ENCODE measurements around the gene LRBA. TPM values are rescaled to one million over a fixed set of nuclear protein-coding genes. Genes with fewer than 3 reads are reported as not detected.

The LRBA gene
- total RNA-seq, 2 donors from 2014 or later, result 37.7 to 70.5 TPM

GRCh38 chr4:150501009-150501727, 513.9 kb downstream of the LRBA start:
- Mint-ChIP-seq H3K4me1 (ENCODE audit: low read depth in 2 of 2) (peaks cover 16 to 17% of the 10 kb centered on the region in 2 donors), H3K36me3 (peaks cover 15% of the 10 kb centered on the region), H3K27me3 (no peaks in the 10 kb centered on the region), H3K9me3 (peaks cover 4% of the 10 kb centered on the region), H3K27ac (peak overlapping the region in 1 of 2 donors; percentile 65), H3K4me3 (no peak overlapping the region)
- ATAC-seq (peak; percentile 80 to 82), DNase-seq (ENCODE audit: low spot score) (no peak)

- ATAC-seq (no peak), DNase-seq (ENCODE audit: low spot score) (no peak)
- H3K27ac Mint-ChIP-seq, result no peak overlapping the region
- H3K36me3 Mint-ChIP-seq, result no peaks in the 10 kb centered on the region
- H3K4me1 Mint-ChIP-seq (ENCODE audit: low read depth in 2 of 2), result peaks cover 6 to 11% of the 10 kb centered on the region in 2 donors
- no peaks in the 10 kb centered on the region for H3K27me3 Mint-ChIP-seq
- H3K9me3 Mint-ChIP-seq, result no peaks in the 10 kb centered on the region
- H3K4me3 Mint-ChIP-seq, result no peak overlapping the region
Measured at GRCh38 chr4:150497612-150498011, 517.5 kb downstream of the LRBA start.

GRCh38 chr4:150495550-150495949, 519.5 kb downstream of the LRBA start:
- Mint-ChIP-seq H3K9me3 (no peaks in the 10 kb centered on the region), H3K36me3 (no peaks in the 10 kb centered on the region), H3K4me1 (ENCODE audit: low read depth in 2 of 2) (peaks cover 0 to 5% of the 10 kb centered on the region in 2 donors), H3K27me3 (no peaks in the 10 kb centered on the region), H3K27ac (no peak overlapping the region), H3K4me3 (no peak overlapping the region)
- ATAC-seq (no peak), DNase-seq (ENCODE audit: low spot score) (no peak)

GRCh38 chr4:150493851-150494250, 521.2 kb downstream of the LRBA start:
- no peaks in the 10 kb centered on the region for H3K27me3 Mint-ChIP-seq
- no peak overlapping the region for H3K4me3 Mint-ChIP-seq
- no peaks in the 10 kb centered on the region for H3K36me3 Mint-ChIP-seq
- DNase-seq (ENCODE audit: low spot score), result no peak
- no peak overlapping the region for H3K27ac Mint-ChIP-seq
- peaks cover 0 to 5% of the 10 kb centered on the region in 2 donors for H3K4me1 Mint-ChIP-seq (ENCODE audit: low read depth in 2 of 2)
- ATAC-seq, result no peak
- no peaks in the 10 kb centered on the region for H3K9me3 Mint-ChIP-seq

- ATAC-seq, result peak in 1 of 2 donors; percentile 36
- no peaks in the 10 kb centered on the region for H3K27me3 Mint-ChIP-seq
- H3K9me3 Mint-ChIP-seq, result no peaks in the 10 kb centered on the region
- no peak overlapping the region for H3K27ac Mint-ChIP-seq
- no peak overlapping the region for H3K4me3 Mint-ChIP-seq
- H3K4me1 Mint-ChIP-seq (ENCODE audit: low read depth in 2 of 2), result peaks cover 0 to 5% of the 10 kb centered on the region in 2 donors
- DNase-seq (ENCODE audit: low spot score), result no peak
- H3K36me3 Mint-ChIP-seq, result no peaks in the 10 kb centered on the region
Measured at GRCh38 chr4:150491132-150492049, 523.7 kb downstream of the LRBA start.

- Mint-ChIP-seq H3K4me3 (no peak overlapping the region), H3K36me3 (peaks cover 17% of the 10 kb centered on the region), H3K9me3 (peaks cover 4% of the 10 kb centered on the region), H3K27me3 (no peaks in the 10 kb centered on the region), H3K27ac (no peak overlapping the region), H3K4me1 (ENCODE audit: low read depth in 2 of 2) (peaks cover 0 to 4% of the 10 kb centered on the region in 2 donors)
- ATAC-seq, result no peak
- no peak for DNase-seq (ENCODE audit: low spot score)
Measured at GRCh38 chr4:150482581-150482980, 532.5 kb downstream of the LRBA start.

- Mint-ChIP-seq H3K27ac (no peak overlapping the region), H3K27me3 (no peaks in the 10 kb centered on the region), H3K36me3 (peaks cover 12% of the 10 kb centered on the region), H3K9me3 (peaks cover 4% of the 10 kb centered on the region), H3K4me3 (no peak overlapping the region), H3K4me1 (ENCODE audit: low read depth in 2 of 2) (peaks cover 0 to 4% of the 10 kb centered on the region in 2 donors)
- no peak for ATAC-seq
- no peak for DNase-seq (ENCODE audit: low spot score)
Measured at GRCh38 chr4:150479657-150480056, 535.4 kb downstream of the LRBA start.

- DNase-seq (ENCODE audit: low spot score) (no peak), ATAC-seq (no peak)
- Mint-ChIP-seq H3K4me3 (no peak overlapping the region), H3K36me3 (peaks cover 12% of the 10 kb centered on the region), H3K4me1 (ENCODE audit: low read depth in 2 of 2) (peaks cover 0 to 4% of the 10 kb centered on the region in 2 donors), H3K9me3 (peaks cover 4% of the 10 kb centered on the region), H3K27me3 (no peaks in the 10 kb centered on the region), H3K27ac (no peak overlapping the region)
Measured at GRCh38 chr4:150477869-150478268, 537.2 kb downstream of the LRBA start.

- DNase-seq (ENCODE audit: low spot score) (no peak), ATAC-seq (no peak)
- Mint-ChIP-seq H3K27ac (no peak overlapping the region), H3K27me3 (no peaks in the 10 kb centered on the region), H3K9me3 (peaks cover 4% of the 10 kb centered on the region), H3K4me1 (ENCODE audit: low read depth in 2 of 2) (peaks cover 0 to 4% of the 10 kb centered on the region in 2 donors), H3K36me3 (peaks cover 15% of the 10 kb centered on the region), H3K4me3 (no peak overlapping the region)
Measured at GRCh38 chr4:150476776-150477175, 538.3 kb downstream of the LRBA start.

GRCh38 chr4:150475763-150476162, 539.3 kb downstream of the LRBA start:
- Mint-ChIP-seq H3K4me3 (no peak overlapping the region), H3K27ac (no peak overlapping the region), H3K4me1 (ENCODE audit: low read depth in 2 of 2) (peaks cover 0 to 4% of the 10 kb centered on the region in 2 donors), H3K27me3 (no peaks in the 10 kb centered on the region), H3K36me3 (peaks cover 12% of the 10 kb centered on the region), H3K9me3 (peaks cover 4% of the 10 kb centered on the region)
- no peak for ATAC-seq
- no peak for DNase-seq (ENCODE audit: low spot score)

GRCh38 chr4:150464523-150464922, 550.6 kb downstream of the LRBA start:
- no peak overlapping the region for H3K27ac Mint-ChIP-seq
- H3K36me3 Mint-ChIP-seq, result peaks cover 5% of the 10 kb centered on the region
- H3K27me3 Mint-ChIP-seq, result no peaks in the 10 kb centered on the region
- no peaks in the 10 kb centered on the region for H3K9me3 Mint-ChIP-seq
- DNase-seq (ENCODE audit: low spot score) (no peak), ATAC-seq (no peak)
- no peaks in the 10 kb centered on the region for H3K4me1 Mint-ChIP-seq (ENCODE audit: low read depth in 2 of 2)
- H3K4me3 Mint-ChIP-seq, result no peak overlapping the region

GRCh38 chr4:150462743-150463142, 552.3 kb downstream of the LRBA start:
- no peaks in the 10 kb centered on the region for H3K9me3 Mint-ChIP-seq
- DNase-seq (ENCODE audit: low spot score) (no peak), ATAC-seq (no peak)
- H3K4me1 Mint-ChIP-seq (ENCODE audit: low read depth in 2 of 2), result no peaks in the 10 kb centered on the region
- H3K36me3 Mint-ChIP-seq, result peaks cover 5% of the 10 kb centered on the region
- H3K4me3 Mint-ChIP-seq, result no peak overlapping the region
- no peaks in the 10 kb centered on the region for H3K27me3 Mint-ChIP-seq
- no peak overlapping the region for H3K27ac Mint-ChIP-seq

- H3K4me3 Mint-ChIP-seq, result no peak overlapping the region
- H3K36me3 Mint-ChIP-seq, result peaks cover 5% of the 10 kb centered on the region
- H3K27me3 Mint-ChIP-seq, result no peaks in the 10 kb centered on the region
- no peak for DNase-seq (ENCODE audit: low spot score)
- no peak for ATAC-seq
- no peaks in the 10 kb centered on the region for H3K4me1 Mint-ChIP-seq (ENCODE audit: low read depth in 2 of 2)
- H3K27ac Mint-ChIP-seq, result no peak overlapping the region
- H3K9me3 Mint-ChIP-seq, result no peaks in the 10 kb centered on the region
Measured at GRCh38 chr4:150461957-150462356, 553.1 kb downstream of the LRBA start.

- Mint-ChIP-seq H3K27ac (no peak overlapping the region), H3K4me1 (ENCODE audit: low read depth in 2 of 2) (peaks cover 7 to 9% of the 10 kb centered on the region in 2 donors), H3K9me3 (peaks cover 4% of the 10 kb centered on the region), H3K36me3 (peaks cover 13% of the 10 kb centered on the region), H3K27me3 (no peaks in the 10 kb centered on the region), H3K4me3 (no peak overlapping the region)
- ATAC-seq (no peak), DNase-seq (ENCODE audit: low spot score) (no peak)
Measured at GRCh38 chr4:150457802-150458201, 557.3 kb downstream of the LRBA start.
